Gastrocnemius medialis (tissue), 4 donors: ENCODE measurements around the gene HSPA13. TPM values are rescaled to one million over a fixed set of nuclear protein-coding genes. Genes with fewer than 3 reads are reported as not detected.

ENCODE experiments used
- ATAC-seq, 2 donors: fragments of 150-250 bp; one replicate each; pipeline ENCODE4 v1.9.1; 2016
- DNase-seq, 2 donors: peaks; one replicate each; pipeline ENCODE4 v3.0.0-alpha.2; 2019
- H3K27ac ChIP-seq, 4 donors: fragments of 200-600 bp; sonication (generic); 1 replicate in 1 of 4; 2 replicates in 3 of 4; pipeline ENCODE4 v1.5.1; 2016 to 2018; ENCODE audit warnings: mild to moderate bottlenecking in 2 of 4, moderate library complexity in 1 of 4
- H3K27me3 ChIP-seq, 3 donors: fragments of 200-600 bp; sonication (generic) in 2 of 3; 1 replicate in 1 of 3; 2 replicates in 2 of 3; pipeline versions ENCODE4 v1.5.1 to v1.6.0; 2016 to 2019; ENCODE audit warnings: mild to moderate bottlenecking in 1 of 3, moderate library complexity in 1 of 3
- H3K36me3 ChIP-seq, 2 donors: fragments of 200-600 bp; sonication (generic) in 1 of 2; one replicate each; pipeline ENCODE4 v1.5.1; 2017 to 2018
- H3K4me1 ChIP-seq, 2 donors: fragments of 200-600 bp; sonication (generic) in 1 of 2; one replicate each; pipeline ENCODE4 v1.5.1; 2016 to 2017; ENCODE audit warnings: mild to moderate bottlenecking in 2 of 2
- H3K4me3 ChIP-seq, 4 donors: fragments of 200-600 bp; sonication (generic) in 3 of 4; 1 replicate in 1 of 4; 2 replicates in 3 of 4; pipeline ENCODE4 v1.5.1; 2016 to 2019; ENCODE audit warnings: mild to moderate bottlenecking in 2 of 4
- H3K9me3 ChIP-seq, 3 donors: fragments of 200-600 bp; sonication (generic) in 2 of 3; 1 replicate in 1 of 3; 2 replicates in 2 of 3; pipeline ENCODE4 v1.5.1; 2016 to 2019
- POLR2A ChIP-seq, 2 donors: fragments of 450-650 bp; IDR thresholded peaks; one replicate each; pipeline ENCODE4 v1.6.1; 2017; ENCODE audit warnings: antibody characterized with exemption in 2 of 2, mild to moderate bottlenecking in 2 of 2, moderate library complexity in 2 of 2
- in situ Hi-C, 4 donors: fragments of 200-750 bp; cut with MboI; loops; one replicate each; pipeline versions ENCODE4 v1.15.0 to v1.8.0; 2017; ENCODE audit warnings: low sequenced_read_pairs in 4 of 4
- intact Hi-C: fragments of 100-400 bp; cut with DNase I; formaldehyde crosslinking; loops from one replicate; pipeline ENCODE4 v1.15.1; 2023; ENCODE audit warnings: low total_unique reads
- total RNA-seq, 4 donors: library from RNA; depleted of rRNA; stranded (reverse); fragments of >200 nt; gene quantifications; one replicate each; pipeline versions ENCODE4 v1.1.0 to v1.2.3, GENCODE V29; 2016
- TF ChIP-seq, protein P1 (sequence below), 5 experiments: fragments of 450-650 bp in 3 of 5; fragments of 200-600 bp in 2 of 5; sonication (generic) in 2 of 5; IDR thresholded peaks in 4 of 5; conservative IDR thresholded peaks in 1 of 5; 1 replicate in 4 of 5; 2 replicates in 1 of 5; pipeline ENCODE4 v1.5.1; 2016 to 2019; ENCODE audit warnings: antibody characterized with exemption in 5 of 5, mild to moderate bottlenecking in 3 of 5, moderate library complexity in 3 of 5

The HSPA13 gene
- total RNA-seq, 4 donors from 2014 or later, result 4.8 to 8.3 (median 7.4) TPM

DNA sequence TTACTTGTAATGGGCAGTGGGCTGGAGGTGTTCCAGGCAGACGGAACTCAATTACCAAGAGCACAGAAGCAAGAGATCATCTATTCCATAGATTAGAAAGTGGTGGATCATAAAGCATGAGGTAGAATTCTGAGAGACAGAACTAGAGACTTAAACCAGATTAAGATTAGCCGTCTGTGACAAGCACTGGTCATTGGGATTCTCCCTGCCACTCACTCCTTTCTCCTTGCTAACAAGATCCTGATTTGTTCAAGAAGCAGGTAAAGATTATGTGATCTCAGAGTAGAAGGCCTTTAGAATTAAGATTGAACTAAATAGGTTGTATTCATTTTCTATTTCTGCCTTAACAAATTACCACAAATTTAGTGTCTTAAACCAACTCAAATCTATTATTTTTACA lies 1.5 kb upstream of the HSPA13 start:
- ATAC-seq (no peak), DNase-seq (no peak)
- H3K36me3 ChIP-seq, result no peaks in the 10 kb centered on the region
- H3K27me3 ChIP-seq, result no peaks in the 10 kb centered on the region
- TF ChIP-seq, protein P1, sequence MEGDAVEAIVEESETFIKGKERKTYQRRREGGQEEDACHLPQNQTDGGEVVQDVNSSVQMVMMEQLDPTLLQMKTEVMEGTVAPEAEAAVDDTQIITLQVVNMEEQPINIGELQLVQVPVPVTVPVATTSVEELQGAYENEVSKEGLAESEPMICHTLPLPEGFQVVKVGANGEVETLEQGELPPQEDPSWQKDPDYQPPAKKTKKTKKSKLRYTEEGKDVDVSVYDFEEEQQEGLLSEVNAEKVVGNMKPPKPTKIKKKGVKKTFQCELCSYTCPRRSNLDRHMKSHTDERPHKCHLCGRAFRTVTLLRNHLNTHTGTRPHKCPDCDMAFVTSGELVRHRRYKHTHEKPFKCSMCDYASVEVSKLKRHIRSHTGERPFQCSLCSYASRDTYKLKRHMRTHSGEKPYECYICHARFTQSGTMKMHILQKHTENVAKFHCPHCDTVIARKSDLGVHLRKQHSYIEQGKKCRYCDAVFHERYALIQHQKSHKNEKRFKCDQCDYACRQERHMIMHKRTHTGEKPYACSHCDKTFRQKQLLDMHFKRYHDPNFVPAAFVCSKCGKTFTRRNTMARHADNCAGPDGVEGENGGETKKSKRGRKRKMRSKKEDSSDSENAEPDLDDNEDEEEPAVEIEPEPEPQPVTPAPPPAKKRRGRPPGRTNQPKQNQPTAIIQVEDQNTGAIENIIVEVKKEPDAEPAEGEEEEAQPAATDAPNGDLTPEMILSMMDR (IDR thresholded peaks at IDR 0.05 in 4 of 5, conservative IDR thresholded peaks at IDR 0.05 in 1 of 5), result no peak
- no peak for TF ChIP-seq POLR2A (IDR thresholded peaks at IDR 0.05)
- intact Hi-C loops, result loop anchor here (5.0 to 10.0 kb wide), 3 partner anchors 680 to 1443 kb away; partner anchors contain the start of gene NRIP1
- no peaks in the 10 kb centered on the region for H3K9me3 ChIP-seq
- peak overlapping the region in 1 of 4 donors; percentile 76 for H3K4me3 ChIP-seq
- peaks cover 10 to 21% of the 10 kb centered on the region in 2 donors for H3K4me1 ChIP-seq
- in situ Hi-C loops, result loop anchor here in 1 of 4 donors (25.0 kb wide), 1 partner anchor 678 kb away; the partner anchor contains the start of gene NRIP1
- H3K27ac ChIP-seq, result peak overlapping the region in 3 of 4 donors; percentile 84 to 90 (median 85)

DNA sequence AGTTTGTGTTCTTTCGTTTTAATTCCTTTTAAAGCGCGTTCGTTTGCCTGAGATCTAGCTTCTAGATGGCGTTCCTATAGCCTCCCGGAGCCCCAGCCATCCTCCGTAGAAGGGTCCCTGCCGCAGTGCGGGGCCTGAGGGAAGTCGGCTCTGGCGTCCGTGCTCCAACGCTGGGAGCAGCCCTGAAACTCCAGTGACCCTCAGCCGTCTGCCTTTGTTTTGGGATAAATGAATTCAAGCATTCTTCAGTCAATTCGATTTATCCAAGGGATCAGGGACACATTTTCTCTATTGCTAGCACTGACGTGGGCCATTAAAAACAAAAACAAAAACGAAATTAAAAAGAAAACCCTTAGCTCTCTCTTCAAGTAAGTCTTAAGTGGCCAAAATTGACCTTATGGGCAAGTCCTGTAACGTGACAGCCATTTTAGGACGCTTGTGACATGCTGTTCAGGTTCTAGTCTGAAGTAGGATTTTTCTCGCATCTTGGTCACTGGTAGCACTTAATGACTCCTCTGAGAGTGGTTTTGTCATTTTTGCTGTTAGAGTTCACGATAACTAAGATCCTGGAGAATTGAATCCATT lies 742 bp upstream of the HSPA13 start:
- intact Hi-C loops, result loop anchor here (5.0 to 10.0 kb wide), 3 partner anchors 681 to 1444 kb away; partner anchors contain the start of gene NRIP1
- H3K4me3 ChIP-seq, result peak overlapping the region; percentile 76 to 96 (median 76)
- H3K4me1 ChIP-seq, result peaks cover 10 to 21% of the 10 kb centered on the region in 2 donors
- DNase-seq (no peak), ATAC-seq (peak; percentile 54 to 59)
- H3K27me3 ChIP-seq, result no peaks in the 10 kb centered on the region
- in situ Hi-C loops, result loop anchor here in 1 of 4 donors (25.0 kb wide), 1 partner anchor 679 kb away; the partner anchor contains the start of gene NRIP1
- H3K36me3 ChIP-seq, result peaks cover 0 to 1% of the 10 kb centered on the region in 2 donors
- H3K9me3 ChIP-seq, result no peaks in the 10 kb centered on the region
- no peak for TF ChIP-seq POLR2A (IDR thresholded peaks at IDR 0.05)
- TF ChIP-seq, protein P1 (IDR thresholded peaks at IDR 0.05 in 4 of 5, conservative IDR thresholded peaks at IDR 0.05 in 1 of 5), result no peak
- peak overlapping the region; percentile 84 to 90 (median 86) for H3K27ac ChIP-seq

DNA sequence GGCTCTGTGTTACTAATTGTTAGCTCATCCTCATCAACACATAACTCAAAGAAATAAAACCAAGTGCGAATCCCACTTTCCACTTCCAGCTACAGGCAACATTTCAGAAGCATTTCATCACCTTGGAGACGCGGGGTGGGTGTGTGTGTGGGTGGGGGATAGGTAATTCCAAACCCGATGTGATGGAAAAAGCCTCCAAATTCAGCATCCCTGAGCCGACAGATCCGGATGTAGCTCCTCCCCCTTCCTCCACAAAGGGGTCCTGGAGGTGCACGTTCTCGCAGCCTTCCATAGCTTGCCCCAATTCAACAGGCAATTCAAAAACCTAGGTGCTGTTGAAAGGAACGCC lies 486 bp downstream of the HSPA13 start:
- Histone ChIP-seq H3K4me3 (peak overlapping the region; percentile 76 to 96 (median 82)), H3K36me3 (peaks cover 0 to 14% of the 10 kb centered on the region in 2 donors), H3K9me3 (no peaks in the 10 kb centered on the region), H3K27me3 (no peaks in the 10 kb centered on the region), H3K27ac (peak overlapping the region; percentile 82 to 85 (median 84)), H3K4me1 (peaks cover 10 to 21% of the 10 kb centered on the region in 2 donors)
- DNase-seq, result peak in 1 of 2 donors; percentile 11
- intact Hi-C loops, result loop anchor here (5.0 to 10.0 kb wide), 3 partner anchors 682 to 1445 kb away; partner anchors contain the start of gene NRIP1
- in situ Hi-C loops, result loop anchor here in 1 of 4 donors (25.0 kb wide), 1 partner anchor 680 kb away; the partner anchor contains the start of gene NRIP1
- TF ChIP-seq POLR2A (IDR thresholded peaks at IDR 0.05), result no peak
- TF ChIP-seq, protein P1 (IDR thresholded peaks at IDR 0.05 in 4 of 5, conservative IDR thresholded peaks at IDR 0.05 in 1 of 5), result no peak
- no peak for ATAC-seq

DNA sequence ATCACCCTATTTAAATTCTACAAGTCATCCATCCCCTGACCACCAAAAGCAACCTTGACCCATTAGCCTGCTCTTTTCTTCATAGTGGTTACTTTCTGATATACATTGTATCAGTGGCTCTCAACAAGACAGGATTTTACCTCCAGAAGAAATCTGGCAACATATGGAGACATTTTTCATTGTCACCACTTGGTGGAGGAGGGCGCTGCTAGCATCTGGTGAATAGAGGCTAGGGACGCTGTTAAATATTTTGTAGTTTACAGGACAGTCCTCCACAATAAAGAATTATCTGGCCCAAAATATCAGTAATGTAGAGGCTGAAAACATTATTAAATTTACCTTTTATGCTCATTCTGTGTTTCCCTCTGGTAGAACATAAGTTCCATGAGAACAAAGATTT lies 6.1 kb downstream of the HSPA13 start:
- TF ChIP-seq, protein P1 (IDR thresholded peaks at IDR 0.05 in 4 of 5, conservative IDR thresholded peaks at IDR 0.05 in 1 of 5), result no peak
- no peak for TF ChIP-seq POLR2A (IDR thresholded peaks at IDR 0.05)
- in situ Hi-C loops (loop anchor here in 1 of 4 donors (25.0 kb wide), 1 partner anchor 685 kb away; the partner anchor contains the start of gene NRIP1), intact Hi-C loops (no loop called here)
- no peak overlapping the region for H3K4me3 ChIP-seq
- peaks cover 2 to 61% of the 10 kb centered on the region in 2 donors for H3K36me3 ChIP-seq
- ATAC-seq (no peak), DNase-seq (no peak)
- H3K4me1 ChIP-seq, result peaks cover 3 to 12% of the 10 kb centered on the region in 2 donors
- H3K9me3 ChIP-seq, result no peaks in the 10 kb centered on the region
- no peaks in the 10 kb centered on the region for H3K27me3 ChIP-seq
- H3K27ac ChIP-seq, result no peak overlapping the region
